ENCODE results near the gene JAG2. TPM values are rescaled to one million over a fixed set of nuclear protein-coding genes. Genes with fewer than 3 reads are reported as not detected.

The JAG2 gene
- total RNA-seq, 4 donors from 2014 or later: 5.0 to 19.0 (median 13.9) TPM

DNA sequence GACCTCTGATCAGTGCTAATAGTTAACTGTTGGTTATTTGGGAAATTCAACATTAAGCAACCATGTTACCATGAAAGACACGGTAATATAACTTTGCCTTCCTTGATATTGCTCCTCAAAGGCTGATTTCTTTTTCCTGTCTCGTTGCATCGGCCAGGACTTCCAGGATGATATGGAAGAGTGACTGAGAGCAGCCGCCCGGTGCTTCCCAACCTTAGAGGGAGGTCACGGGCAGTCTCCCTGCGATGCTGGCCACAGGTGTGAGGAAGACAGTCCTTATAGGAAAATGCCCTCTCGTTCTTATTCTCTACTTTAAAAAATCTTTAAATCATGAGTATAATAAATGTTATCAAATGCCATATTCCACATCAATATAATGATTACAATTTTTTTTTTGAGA lies 70.3 kb downstream of the JAG2 start:
- no peak for DNase-seq (ENCODE audit: extremely low spot score)

DNA sequence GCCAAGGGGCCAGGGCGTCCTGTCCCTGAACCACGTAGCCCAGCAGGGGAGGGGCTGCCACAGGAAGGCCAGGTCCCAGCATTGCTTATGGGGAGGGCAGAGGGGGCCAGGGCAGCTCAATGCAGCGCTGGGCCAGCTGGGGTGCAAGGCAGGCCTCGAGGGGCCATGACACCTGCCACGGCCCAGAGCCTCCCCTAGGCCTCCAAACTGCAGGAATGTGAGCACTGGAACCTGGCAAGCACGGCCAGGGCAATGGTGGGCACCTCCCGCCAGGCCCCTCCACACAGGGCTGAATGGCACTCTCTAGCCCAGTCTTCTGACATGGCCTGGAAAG lies 70.8 kb downstream of the JAG2 start:
- intact Hi-C loops (cut with DNase I): no loop called here

More for the DNA sequence above, 70.3 kb downstream of the JAG2 start:
- peaks cover 0 to 4% (median under 1%) of the 10 kb centered on the region in 4 donors for H3K9me3 ChIP-seq
- peaks cover 0 to 11% (median 0%) of the 10 kb centered on the region in 4 donors for H3K27me3 ChIP-seq
- peaks cover 9 to 13% (median 12%) of the 10 kb centered on the region in 4 donors for H3K4me1 ChIP-seq
- intact Hi-C loops (cut with DNase I): no loop called here
- WGBS: 82% methylated on average over 8 of the region's 8 CpGs
- no peak for TF ChIP-seq CTCF (IDR thresholded peaks at IDR 0.05)
- TF ChIP-seq POLR2AphosphoS5 (IDR thresholded peaks at IDR 0.05): no peak
- no peak for TF ChIP-seq POLR2A (IDR thresholded peaks at IDR 0.05; ENCODE audit: low read depth)
- no peak for TF ChIP-seq EP300 (IDR thresholded peaks at IDR 0.05)
- no peak overlapping the region for H3K4me3 ChIP-seq
- no peak overlapping the region for H3K27ac ChIP-seq (replicated peaks in 1 of 4)
- no peaks in the 10 kb centered on the region for H3K36me3 ChIP-seq

GRCh38 chr14:105096206-105096875 lies 72.2 kb downstream of the JAG2 start:
- no peak for DNase-seq (ENCODE audit: extremely low spot score)
- intact Hi-C loops (cut with DNase I): no loop called here
- H3K4me3 ChIP-seq: no peak overlapping the region
- WGBS: 85% methylated on average over 12 of the region's 15 CpGs
- H3K36me3 ChIP-seq: no peaks in the 10 kb centered on the region
- H3K27ac ChIP-seq (replicated peaks in 1 of 4): no peak overlapping the region
- peaks cover 25 to 32% (median 30%) of the 10 kb centered on the region in 4 donors for H3K4me1 ChIP-seq
- no peak for TF ChIP-seq CTCF (IDR thresholded peaks at IDR 0.05)
- TF ChIP-seq EP300 (IDR thresholded peaks at IDR 0.05): no peak
- TF ChIP-seq POLR2A (IDR thresholded peaks at IDR 0.05; ENCODE audit: low read depth): no peak
- TF ChIP-seq POLR2AphosphoS5 (IDR thresholded peaks at IDR 0.05): no peak
- H3K9me3 ChIP-seq: peaks cover 0 to 4% (median 0%) of the 10 kb centered on the region in 4 donors
- no peaks in the 10 kb centered on the region for H3K27me3 ChIP-seq

More for the DNA sequence above, 70.8 kb downstream of the JAG2 start:
- Histone ChIP-seq H3K27me3 (peaks cover 0 to 5% (median 0%) of the 10 kb centered on the region in 4 donors), H3K27ac (replicated peaks in 1 of 4) (no peak overlapping the region), H3K9me3 (peaks cover 0 to 4% (median 0%) of the 10 kb centered on the region in 4 donors), H3K4me1 (peaks cover 11 to 18% (median 16%) of the 10 kb centered on the region in 4 donors), H3K4me3 (no peak overlapping the region), H3K36me3 (no peaks in the 10 kb centered on the region)
- 100% methylated on average over 2 of the region's 7 CpGs for WGBS
- DNase-seq (ENCODE audit: extremely low spot score): no peak
- TF ChIP-seq EP300 (IDR thresholded peaks at IDR 0.05): no peak
- TF ChIP-seq CTCF (IDR thresholded peaks at IDR 0.05): no peak
- TF ChIP-seq POLR2AphosphoS5 (IDR thresholded peaks at IDR 0.05): no peak
- no peak for TF ChIP-seq POLR2A (IDR thresholded peaks at IDR 0.05; ENCODE audit: low read depth)

- no peak overlapping the region for H3K27ac ChIP-seq (replicated peaks in 1 of 4)
- peaks cover 0 to 4% (median 0%) of the 10 kb centered on the region in 4 donors for H3K9me3 ChIP-seq
- H3K36me3 ChIP-seq: no peaks in the 10 kb centered on the region
- H3K4me3 ChIP-seq: no peak overlapping the region
- peaks cover 36 to 42% (median 40%) of the 10 kb centered on the region in 4 donors for H3K4me1 ChIP-seq
- no peak for DNase-seq (ENCODE audit: extremely low spot score)
- no peaks in the 10 kb centered on the region for H3K27me3 ChIP-seq
- WGBS: 98% methylated on average over 7 of the region's 7 CpGs
- intact Hi-C loops (cut with DNase I): no loop called here
- TF ChIP-seq EP300 (IDR thresholded peaks at IDR 0.05) (no peak), CTCF (IDR thresholded peaks at IDR 0.05) (no peak), POLR2A (IDR thresholded peaks at IDR 0.05; ENCODE audit: low read depth) (no peak), POLR2AphosphoS5 (IDR thresholded peaks at IDR 0.05) (no peak)
Observed at GRCh38 chr14:105095236-105095805, 73.3 kb downstream of the JAG2 start.
